GM12878 (cell line): Measurements from ENCODE around the gene URB1. TPM values are rescaled to one million over a fixed set of nuclear protein-coding genes. Genes with fewer than 3 reads are reported as not detected.

Experiments
- ATAC-seq: fragments of 200-7000 bp; cut with Tn5 transposase; 3 replicates; pipeline ENCODE4 v1.9.1; 2020; ENCODE audit warnings: mild to moderate bottlenecking, moderate library complexity
- BruUV-seq: library from RNA; stranded (reverse); fragments of 400-500 nt; replicated peaks from 2 replicates; lab custom pipeline; 2021; lab: Mats Ljungman, UMichigan
- CTCF ChIA-PET: fragments of 300-600 bp; sonication (Branson Sonifier 250); formaldehyde crosslinking; extraction: SDS; loops from one replicate; lab custom pipeline; 2021; ENCODE audit warnings: inconsistent platforms; lab: Yijun Ruan, JAX
- POLR2A ChIA-PET: fragments of 350-600 bp; formaldehyde crosslinking; extraction: SDS; loops from one replicate; lab custom pipeline; 2021; ENCODE audit warnings: inconsistent platforms; lab: Charles Lee
- RAD21 ChIA-PET: fragments of 300-600 bp; sonication (Branson Sonifier 250); formaldehyde crosslinking; loops from one replicate; lab custom pipeline; 2023; ENCODE audit warnings: antibody characterized with exemption; ENCODE audit not compliant: unreplicated experiment; lab: Charles Lee
- SMC1A ChIA-PET: fragments of 300-600 bp; sonication (Branson Sonifier 250); formaldehyde crosslinking; loops from one replicate; lab custom pipeline; 2023; ENCODE audit not compliant: unreplicated experiment, uncharacterized antibody; lab: Charles Lee
- DNase-seq: peaks from one replicate; pipeline ENCODE4 v3.0.0-alpha.2; 2011; ENCODE audit warnings: low read depth, low spot score
- FAIRE-seq: peaks from 3 replicates; lab custom pipeline; 2011; peaks lifted over from hg19 to GRCh38; lab: Jason Lieb, UNC
- H2AFZ ChIP-seq: 2 replicates; pipeline ENCODE4 v1.6.0; 2011; ENCODE audit warnings: low read depth, low read length, control low read depth; ENCODE audit not compliant: control insufficient read depth
- H3K27ac ChIP-seq: 2 replicates; pipeline ENCODE4 v1.5.1; 2011; ENCODE audit warnings: control low read depth; ENCODE audit not compliant: control insufficient read depth, insufficient read depth
- H3K27me3 ChIP-seq, 2 experiments: replicated peaks in 1 of 2; 2 replicates each; pipeline versions ENCODE4 v1.6.0 to v1.6.1; 2011; ENCODE audit warnings: low read length in 1 of 2; ENCODE audit not compliant: control insufficient read depth in 2 of 2, insufficient read depth in 2 of 2
- H3K36me3 ChIP-seq, 2 experiments: 2 replicates each; pipeline ENCODE4 v1.5.1; 2011; ENCODE audit warnings: low read length in 1 of 2; ENCODE audit not compliant: control insufficient read depth in 2 of 2, insufficient read depth in 2 of 2
- H3K4me1 ChIP-seq: 2 replicates; pipeline ENCODE4 v1.6.1; 2011; ENCODE audit warnings: mild to moderate bottlenecking, low read length, moderate library complexity, mixed read lengths; ENCODE audit not compliant: control insufficient read depth, insufficient read depth
- H3K4me2 ChIP-seq: 2 replicates; pipeline ENCODE4 v1.6.0; 2011; ENCODE audit warnings: control low read depth; ENCODE audit not compliant: control insufficient read depth, insufficient read depth
- H3K4me3 ChIP-seq: fragments of 200-600 bp; sonication (generic); 2 replicates; pipeline ENCODE4 v1.5.1; 2016
- H3K79me2 ChIP-seq: 2 replicates; pipeline ENCODE4 v1.6.0; 2011; ENCODE audit warnings: low read length; ENCODE audit not compliant: control insufficient read depth, insufficient read depth
- H3K9ac ChIP-seq: 2 replicates; pipeline ENCODE4 v1.8.0; 2011; ENCODE audit warnings: low read length, control low read depth, mixed read lengths; ENCODE audit not compliant: control insufficient read depth, insufficient read depth
- H3K9me3 ChIP-seq: replicated peaks from 3 replicates; pipeline ENCODE4 v1.5.1; 2011; ENCODE audit warnings: mild to moderate bottlenecking, low read length; ENCODE audit not compliant: control insufficient read depth, insufficient read depth
- H4K20me1 ChIP-seq: 2 replicates; pipeline ENCODE4 v1.6.0; 2011; ENCODE audit not compliant: control insufficient read depth, insufficient read depth
- BACH1 ChIP-seq: fragments of 450-650 bp; IDR thresholded peaks from 2 replicates; pipeline ENCODE4 v1.6.1; 2017; ENCODE audit warnings: mild to moderate bottlenecking, borderline replicate concordance
- EED ChIP-seq: sonication (generic); IDR thresholded peaks from 2 replicates; pipeline ENCODE4 v1.6.1; 2016; ENCODE audit warnings: antibody characterized with exemption, low read depth
- HDAC2 ChIP-seq: fragments of 200-600 bp; sonication (generic); IDR thresholded peaks from 2 replicates; pipeline ENCODE4 v1.6.1; 2017
- HDGF ChIP-seq: fragments of 450-650 bp; IDR thresholded peaks from 2 replicates; pipeline ENCODE4 v1.6.1; 2016; ENCODE audit warnings: antibody characterized with exemption
- IRF4 ChIP-seq: IDR thresholded peaks from 2 replicates; pipeline ENCODE4 v1.6.1; 2011; ENCODE audit warnings: low read depth, low read length
- KAT2A ChIP-seq: conservative IDR thresholded peaks from 2 replicates; pipeline ENCODE4 v1.6.1; 2011; ENCODE audit warnings: low read depth, low read length; ENCODE audit not compliant: control insufficient read depth
- MTA3 ChIP-seq: IDR thresholded peaks from 2 replicates; pipeline ENCODE4 v1.6.1; 2012; ENCODE audit warnings: low read length, inconsistent platforms, borderline replicate concordance
- SIN3A ChIP-seq: IDR thresholded peaks from 2 replicates; pipeline ENCODE4 v1.6.1; 2012; ENCODE audit warnings: low read depth, low read length, improper control_type of control experiment
- SREBF2 ChIP-seq: IDR thresholded peaks from 2 replicates; pipeline ENCODE4 v1.6.1; 2012; ENCODE audit warnings: mild to moderate bottlenecking, low read length
- TBL1XR1 ChIP-seq: IDR thresholded peaks from 2 replicates; pipeline ENCODE4 v1.6.1; 2012; ENCODE audit warnings: low read depth, low read length, improper control_type of control experiment
- ZNF592 ChIP-seq: fragments of 450-650 bp; IDR thresholded peaks from 2 replicates; pipeline ENCODE4 v1.6.1; 2017; ENCODE audit warnings: mild to moderate bottlenecking, moderate library complexity
- WGBS: methylation state at CpG from one replicate; pipeline ENCODE4 v1.1.6; 2016; ENCODE audit warnings: low lambda C conversion rate; ENCODE audit not compliant: insufficient replicate concordance, insufficient coverage; ENCODE audit errors: missing lambda C conversion rate; 5-methylcytosine and 5-hydroxymethylcytosine counted together
- in situ Hi-C: fragments of 300-500 bp; cut with MboI; formaldehyde crosslinking; loops from 9 replicates; pipeline ENCODE4 v1.14.3; 2018; ENCODE audit warnings: mixed read lengths
- intact Hi-C: fragments of 100-400 bp; cut with micrococcal nuclease; formaldehyde crosslinking; loops from one replicate; pipeline ENCODE4 v1.14.2; 2022; ENCODE audit not compliant: unreplicated experiment
- polyA plus RNA-seq, 11 experiments: library from polyadenylated mRNA; depleted of rRNA in 4 of 11; unstranded in 6 of 11; stranded (reverse) in 5 of 11; fragments of >200 nt; fragmentation: Nextera tagmentation in 4 of 11; fragmentation: Illumina TruSeq in 1 of 11; extraction: Ambion mirVana in 4 of 11; extraction: Trizol in 1 of 11; gene quantifications; 1 replicate in 1 of 11; 2 replicates in 10 of 11; pipeline versions ENCODE4 v1.2.1 to v1.2.3, GENCODE V29; 2011 to 2016; ENCODE audit warnings: inconsistent platforms in 2 of 11, missing spikeins in 2 of 11, low read depth in 1 of 11
- total RNA-seq, 4 experiments: library from RNA; depleted of rRNA in 3 of 4; stranded (reverse); fragments of >200 nt in 3 of 4; fragmentation: Illumina TruSeq in 1 of 4; extraction: Trizol in 1 of 4; gene quantifications; 2 replicates each; pipeline versions ENCODE4 v1.2.1 to v1.2.3, GENCODE V29; 2013 to 2021
- TF ChIP-seq, protein P1 (sequence below): IDR thresholded peaks from 2 replicates; pipeline ENCODE4 v1.6.1; 2012; ENCODE audit warnings: low read length, inconsistent platforms

Gene URB1
- total and polyA plus RNA-seq, 10 of the 15 experiments (the other 5 are each of a cell fraction or from before 2014, with no cell fraction given) = 0.56 to 23.2 (median 8.9) TPM

- Histone ChIP-seq H3K9ac (no peak overlapping the region), H3K27ac (no peak overlapping the region), H3K36me3 (no peaks in the 10 kb centered on the region; a peak in 1 of 4 replicates), H4K20me1 (no peaks in the 10 kb centered on the region), H3K9me3 (no peaks in the 10 kb centered on the region), H3K4me1 (no peaks in the 10 kb centered on the region), H3K27me3 (no peaks in the 10 kb centered on the region), H2AFZ (no peak overlapping the region), H3K4me2 (no peak overlapping the region), H3K79me2 (no peaks in the 10 kb centered on the region), H3K4me3 (no peak overlapping the region)
- ChIA-PET CTCF (no interaction called here), RAD21 (no interaction called here), SMC1A (no interaction called here), POLR2A (no interaction called here)
- BruUV-seq = no TSS peak
- intact Hi-C loops (no loop called here), in situ Hi-C loops (no loop called here)
- DNase-seq = no peak
- FAIRE-seq = no peak
- 96% methylated on average over 6 of the region's 6 CpGs for WGBS
- no peak for TF ChIP-seq BACH1
- TF ChIP-seq, protein P1, sequence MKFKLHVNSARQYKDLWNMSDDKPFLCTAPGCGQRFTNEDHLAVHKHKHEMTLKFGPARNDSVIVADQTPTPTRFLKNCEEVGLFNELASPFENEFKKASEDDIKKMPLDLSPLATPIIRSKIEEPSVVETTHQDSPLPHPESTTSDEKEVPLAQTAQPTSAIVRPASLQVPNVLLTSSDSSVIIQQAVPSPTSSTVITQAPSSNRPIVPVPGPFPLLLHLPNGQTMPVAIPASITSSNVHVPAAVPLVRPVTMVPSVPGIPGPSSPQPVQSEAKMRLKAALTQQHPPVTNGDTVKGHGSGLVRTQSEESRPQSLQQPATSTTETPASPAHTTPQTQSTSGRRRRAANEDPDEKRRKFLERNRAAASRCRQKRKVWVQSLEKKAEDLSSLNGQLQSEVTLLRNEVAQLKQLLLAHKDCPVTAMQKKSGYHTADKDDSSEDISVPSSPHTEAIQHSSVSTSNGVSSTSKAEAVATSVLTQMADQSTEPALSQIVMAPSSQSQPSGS = no peak
- no peak for TF ChIP-seq TBL1XR1
- no peak for TF ChIP-seq IRF4
- TF ChIP-seq KAT2A = no peak
- ATAC-seq = no peak
These were observed 94.7 kb downstream of the URB1 start for GRCh38 chr21:32298148-32298559.

DNA sequence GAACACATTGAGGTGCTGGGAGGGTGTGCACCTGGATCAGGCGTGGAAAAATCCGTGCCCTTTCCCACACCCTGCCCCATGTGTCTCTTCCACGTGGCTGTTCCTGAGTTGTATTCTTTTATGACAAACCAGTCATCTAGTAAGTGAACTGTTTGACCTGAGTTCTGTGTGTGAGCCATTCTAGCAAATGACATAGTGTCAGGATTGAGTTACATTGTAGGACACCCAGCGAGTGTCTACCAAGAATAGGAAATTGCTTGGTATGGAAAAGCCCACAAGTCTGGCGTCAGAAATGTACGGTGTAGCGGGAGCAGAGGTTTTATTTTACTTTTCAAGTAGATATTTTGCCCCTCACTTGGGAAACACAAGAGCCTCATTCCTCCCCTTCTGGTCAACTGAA lies 95.4 kb downstream of the URB1 start:
- Histone ChIP-seq H3K27me3 (no peaks in the 10 kb centered on the region), H3K36me3 (no peaks in the 10 kb centered on the region; a peak in 1 of 4 replicates), H3K9me3 (no peaks in the 10 kb centered on the region), H3K9ac (no peak overlapping the region), H3K27ac (no peak overlapping the region), H3K4me3 (no peak overlapping the region), H3K4me1 (no peaks in the 10 kb centered on the region), H3K4me2 (no peak overlapping the region), H4K20me1 (no peaks in the 10 kb centered on the region), H3K79me2 (no peaks in the 10 kb centered on the region), H2AFZ (no peak overlapping the region)
- ChIA-PET CTCF (no interaction called here), POLR2A (no interaction called here), SMC1A (no interaction called here), RAD21 (no interaction called here)
- in situ Hi-C loops (no loop called here), intact Hi-C loops (no loop called here)
- ATAC-seq (no peak), DNase-seq (no peak), FAIRE-seq (no peak)
- no TSS peak for BruUV-seq
- WGBS = 93% methylated on average over 7 of the region's 7 CpGs
- TF ChIP-seq HDGF (no peak), HDAC2 (no peak), ZNF592 (no peak), KAT2A (no peak), EED (no peak), SIN3A (no peak), SREBF2 (no peak), MTA3 (no peak)
